HTR-8/SVneo (cell line): ENCODE data around the gene CYP39A1.

Experiments used
- DNase-seq: peaks from one replicate; pipeline ENCODE4 v3.0.0; 2011; ENCODE audit warnings: low spot score, mixed read lengths; ENCODE audit not compliant: insufficient read length
- FAIRE-seq: peaks from 2 replicates; lab custom pipeline; 2011; peaks lifted over from hg19 to GRCh38; lab: Jason Lieb, UNC

CYP39A1 gene

DNA sequence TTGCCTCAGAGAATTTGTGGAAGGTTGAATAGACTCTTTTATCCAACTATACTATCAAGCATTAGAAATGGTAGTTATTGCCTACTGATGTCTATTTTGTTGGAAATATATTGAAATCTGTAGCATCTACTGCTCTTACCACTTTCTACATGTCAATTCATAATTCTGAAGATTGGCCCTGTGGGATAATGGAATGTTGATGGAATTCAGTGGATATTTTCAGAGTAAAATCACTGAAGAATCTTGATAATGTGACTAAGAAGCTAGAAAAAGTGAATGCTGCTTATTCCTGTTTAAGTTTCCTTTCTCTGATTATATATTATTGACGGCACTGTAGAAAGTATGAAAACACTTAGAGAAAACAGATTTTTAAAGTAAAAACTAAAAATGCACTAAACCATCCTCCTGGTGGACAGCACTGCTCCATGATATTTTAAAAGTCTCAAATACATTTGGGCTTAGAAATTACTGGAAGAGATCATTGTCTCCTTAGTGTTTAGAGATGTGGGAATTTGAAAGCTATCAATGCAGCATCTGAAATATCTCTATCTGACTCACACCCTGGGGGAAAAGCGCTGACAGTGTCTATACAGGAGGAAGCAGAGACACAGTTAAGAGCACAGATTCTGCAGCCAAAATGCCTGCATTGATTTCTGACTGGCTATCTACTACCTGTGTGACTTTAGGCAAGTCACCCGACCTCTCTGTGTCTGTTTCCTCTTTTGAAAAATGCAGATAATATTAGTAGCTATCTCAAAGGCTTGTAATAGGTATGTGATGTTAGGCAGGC, 123.5 kb downstream of the CYP39A1 start:
- FAIRE-seq (no peak), DNase-seq (no peak)

GRCh38 chr6:46526607-46527006, 126.0 kb downstream of the CYP39A1 start:
- FAIRE-seq: no peak

DNA sequence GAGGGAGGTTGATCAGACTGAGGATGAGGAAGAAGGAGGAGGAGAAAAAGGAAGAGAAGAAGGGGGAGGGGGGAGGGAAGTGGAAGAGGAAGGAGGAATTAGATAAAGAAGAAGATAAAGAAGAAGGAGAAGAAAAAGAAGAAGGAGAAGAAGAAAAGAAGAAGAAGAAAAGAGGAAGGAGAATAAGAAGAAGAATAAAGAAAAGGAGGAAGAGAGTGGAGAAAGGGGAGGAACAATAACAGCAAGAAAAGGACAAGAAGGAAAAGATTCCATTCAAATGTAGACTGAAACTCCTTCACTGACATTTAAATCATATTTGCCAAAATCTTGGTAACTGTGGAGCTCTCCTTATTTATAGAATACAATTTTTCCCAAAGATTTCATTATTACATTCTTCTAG, 127.0 kb downstream of the CYP39A1 start:
- DNase-seq (no peak), FAIRE-seq (no peak)

More at GRCh38 chr6:46526607-46527006, 126.0 kb downstream of the CYP39A1 start:
- DNase-seq: no peak

GRCh38 chr6:46521464-46521971, 131.1 kb downstream of the CYP39A1 start:
- no peak for DNase-seq

GRCh38 chr6:46517202-46517601, 135.4 kb downstream of the CYP39A1 start:
- FAIRE-seq (no peak), DNase-seq (no peak)

More at GRCh38 chr6:46521464-46521971, 131.1 kb downstream of the CYP39A1 start:
- no peak for FAIRE-seq

GRCh38 chr6:46513533-46513932, 139.1 kb downstream of the CYP39A1 start:
- DNase-seq (no peak), FAIRE-seq (no peak)

- DNase-seq (no peak), FAIRE-seq (no peak)
These were observed 141.3 kb downstream of the CYP39A1 start for GRCh38 chr6:46511320-46511719.

DNA sequence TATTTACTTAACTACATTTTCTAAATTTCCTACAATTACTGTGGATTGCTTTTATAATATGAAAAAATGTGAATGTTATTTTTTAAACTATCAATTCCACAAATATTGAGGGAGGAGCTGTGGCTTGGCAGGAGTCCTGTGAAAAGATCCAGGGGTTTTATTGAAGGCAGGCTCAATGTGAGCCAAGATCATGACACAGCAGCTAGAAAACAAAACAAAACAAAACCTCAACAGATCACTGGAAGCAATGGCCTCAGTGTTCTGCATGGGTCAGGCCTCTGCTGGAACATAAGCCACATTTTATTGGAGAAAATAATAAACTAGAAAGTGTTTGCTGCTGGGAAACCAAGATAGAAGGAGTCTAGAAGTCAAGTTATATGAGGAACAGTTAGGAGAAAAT, 142.0 kb downstream of the CYP39A1 start:
- DNase-seq: no peak

DNA sequence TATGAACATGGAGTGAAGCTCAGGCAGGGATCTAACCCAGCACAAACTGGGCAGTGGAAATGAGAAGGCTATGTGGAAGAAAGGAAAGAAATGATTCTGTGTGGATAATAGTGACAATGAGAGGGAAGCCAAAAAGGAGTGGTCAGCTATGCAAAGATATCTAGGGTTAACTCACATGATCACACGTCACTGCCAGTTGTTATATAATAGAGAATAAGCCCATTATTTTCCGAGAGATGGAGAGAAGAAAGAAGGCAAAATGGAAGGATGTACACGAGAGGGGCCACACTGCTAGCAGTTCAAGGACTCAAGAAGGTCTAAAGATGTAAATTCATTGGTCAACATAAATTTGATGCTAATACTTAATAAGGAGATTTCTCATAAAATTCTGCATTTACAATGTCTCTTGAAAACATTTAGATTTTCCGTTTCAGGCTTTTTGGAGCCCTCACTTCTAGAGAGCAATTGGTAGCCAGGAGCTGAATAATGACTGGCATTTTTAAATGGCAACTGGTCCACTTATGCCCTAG, 142.6 kb downstream of the CYP39A1 start:
- no peak for DNase-seq
- FAIRE-seq: no peak

More for the DNA sequence above, 142.0 kb downstream of the CYP39A1 start:
- no peak for FAIRE-seq

DNA sequence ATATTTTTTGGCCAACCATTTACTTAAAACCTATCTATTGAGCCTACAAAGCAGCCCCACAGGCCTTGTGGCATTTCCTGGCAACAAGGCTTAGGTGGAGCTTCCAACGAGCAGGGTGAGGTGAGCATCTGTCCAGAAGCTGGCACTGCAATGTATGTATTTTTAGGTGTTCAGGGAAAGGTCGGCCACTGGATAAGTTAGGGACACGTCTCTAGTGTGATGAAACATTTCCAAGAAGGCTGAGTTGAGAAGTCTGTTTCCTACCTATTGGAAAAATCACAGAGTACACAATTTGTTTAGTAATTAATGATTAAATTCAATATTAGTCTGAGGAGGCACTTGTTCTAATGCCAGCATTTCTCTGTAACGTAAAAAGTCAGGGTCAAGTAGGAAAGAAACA, 143.6 kb downstream of the CYP39A1 start:
- FAIRE-seq (no peak), DNase-seq (no peak)

DNA sequence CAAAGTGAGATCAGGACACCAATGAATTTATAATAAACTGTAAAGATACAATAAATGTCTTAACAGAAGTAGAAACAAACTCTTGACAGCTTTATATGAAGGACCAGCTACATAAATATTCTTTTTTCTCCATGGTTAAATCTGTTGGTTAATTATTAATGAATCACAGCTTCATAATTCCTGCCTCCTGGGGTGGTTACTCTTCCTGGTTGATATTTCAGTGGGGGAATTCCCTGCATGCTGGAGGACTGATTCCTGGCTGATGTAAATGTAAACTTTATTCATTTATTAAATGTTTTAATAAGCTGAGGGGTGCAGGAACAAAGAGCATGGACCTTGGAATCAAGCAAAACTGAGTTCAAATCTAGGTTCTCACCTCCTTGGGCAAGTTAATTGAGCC, 145.2 kb downstream of the CYP39A1 start:
- FAIRE-seq: no peak
- no peak for DNase-seq

GRCh38 chr6:46505693-46506512, 146.7 kb downstream of the CYP39A1 start:
- FAIRE-seq (no peak), DNase-seq (no peak)

DNA sequence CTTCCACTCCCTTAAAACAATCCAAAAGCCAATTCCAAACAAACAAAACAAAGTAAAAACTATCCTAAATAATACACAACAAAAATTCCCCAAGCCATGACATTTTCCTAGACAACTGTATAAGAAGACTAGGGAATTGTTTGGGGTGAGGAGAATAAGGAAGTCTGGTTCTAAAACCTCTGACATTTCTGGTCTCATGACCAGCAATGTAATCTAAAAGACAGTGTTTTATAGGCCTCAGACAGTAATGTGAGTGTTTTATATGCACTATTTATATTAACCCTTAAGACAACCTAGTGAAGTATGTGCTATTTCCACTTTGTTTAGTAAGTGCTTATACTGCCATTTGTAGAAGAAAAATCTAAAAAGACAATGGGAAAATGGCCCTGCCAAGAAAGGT, 148.4 kb downstream of the CYP39A1 start:
- FAIRE-seq (no peak), DNase-seq (no peak)

DNA sequence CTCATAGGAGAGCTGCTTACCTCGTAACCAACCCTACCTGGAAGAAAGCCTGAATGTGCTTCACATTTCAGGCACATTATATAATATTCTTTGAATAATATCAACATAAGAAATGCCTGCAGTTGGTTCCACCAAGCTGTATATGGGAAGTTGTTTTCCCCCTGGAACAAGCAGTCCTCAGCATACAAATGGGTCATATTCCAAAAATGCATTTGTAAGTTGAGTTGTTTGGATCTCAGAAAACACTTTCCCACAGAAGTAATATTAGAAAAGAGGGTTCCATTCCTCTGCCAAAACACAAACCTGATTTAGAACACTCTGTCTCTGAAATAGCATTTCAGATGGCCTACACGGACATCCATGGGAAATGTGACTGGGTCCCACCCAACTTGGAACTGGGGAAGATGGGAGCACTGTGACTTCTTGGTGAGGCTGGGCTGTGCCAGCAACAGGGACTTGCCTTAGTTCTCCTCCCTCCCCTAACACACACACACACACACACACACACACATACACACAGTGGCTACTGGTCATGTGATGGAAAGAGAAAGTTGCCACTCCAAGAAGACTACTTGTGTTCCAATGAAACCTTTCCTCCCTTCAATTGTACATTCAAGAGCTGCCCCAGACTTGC, 150.0 kb downstream of the CYP39A1 start:
- no peak for DNase-seq
- FAIRE-seq: no peak

GRCh38 chr6:46501136-46502089, 151.2 kb downstream of the CYP39A1 start:
- no peak for DNase-seq
- FAIRE-seq: no peak

DNA sequence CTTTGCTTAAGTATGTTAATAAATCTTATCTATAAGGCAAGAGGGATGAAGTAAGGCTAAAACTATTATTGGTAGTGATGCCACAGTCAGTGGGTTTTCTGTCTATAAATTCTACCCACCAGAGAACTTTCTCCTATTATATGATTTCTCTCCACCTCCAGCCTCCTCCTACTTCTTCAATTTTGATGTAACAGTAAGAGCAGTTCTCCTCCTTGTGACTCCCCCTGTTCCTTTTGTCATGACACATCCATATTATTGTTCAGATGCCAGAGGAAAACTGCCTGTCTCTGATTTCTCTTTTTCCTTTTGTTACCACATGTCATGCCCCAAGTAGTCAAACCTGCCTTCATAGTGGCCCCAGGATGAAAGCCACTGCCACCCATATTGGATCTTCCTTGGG, 152.2 kb downstream of the CYP39A1 start:
- FAIRE-seq: no peak

More for the DNA sequence above, 152.2 kb downstream of the CYP39A1 start:
- DNase-seq: no peak
